Stimulated activated naive CD8-positive, alpha-beta T cell treated with anti-CD3 and anti-CD28 coated beads, Interleukin-15, Interleukin-2, amounts not matched to agents 100 ng/mL and 50 ng/mL, for 24 hours (primary cell): ENCODE results near the gene SLC17A8.
"Not testable (repeated sequence)": the region's sequence is repeated elsewhere in the genome, so short reads cannot be mapped to it uniquely, and the experiment has no call there.

Source experiments
- H3K27ac Mint-ChIP-seq: one replicate; pipeline ENCODE4 v1.8.0; 2021; ENCODE audit warnings: mild to moderate bottlenecking, mixed read lengths
- H3K27me3 Mint-ChIP-seq: one replicate; pipeline ENCODE4 v1.8.0; 2021; ENCODE audit warnings: mixed read lengths
- H3K36me3 Mint-ChIP-seq: one replicate; pipeline ENCODE4 v1.8.0; 2021; ENCODE audit warnings: low read depth, mixed read lengths
- H3K4me1 Mint-ChIP-seq: one replicate; pipeline ENCODE4 v1.8.0; 2021; ENCODE audit warnings: low read depth, mixed read lengths
- H3K4me3 Mint-ChIP-seq: one replicate; pipeline ENCODE4 v1.8.0; 2021; ENCODE audit warnings: mild to moderate bottlenecking, mixed read lengths
- H3K9me3 Mint-ChIP-seq: one replicate; pipeline ENCODE4 v1.8.0; 2021; ENCODE audit warnings: mixed read lengths

The SLC17A8 gene

GRCh38 chr12:100356644-100357223 lies at the start of gene SLC17A8:
SLC17A8 (plus strand) TSS chr12:100357074; CDS start chr12:100357392, 318 bp downstream.
- Mint-ChIP-seq H3K27ac (no peak within 1 kb of the TSS), H3K4me3 (no peak within 1 kb of the TSS), H3K9me3 (no peaks in the 10 kb centered on the region), H3K27me3 (peaks cover 29% of the 10 kb centered on the region), H3K36me3 (no peaks in the 10 kb centered on the region), H3K4me1 (no peaks in the 10 kb centered on the region)

DNA sequence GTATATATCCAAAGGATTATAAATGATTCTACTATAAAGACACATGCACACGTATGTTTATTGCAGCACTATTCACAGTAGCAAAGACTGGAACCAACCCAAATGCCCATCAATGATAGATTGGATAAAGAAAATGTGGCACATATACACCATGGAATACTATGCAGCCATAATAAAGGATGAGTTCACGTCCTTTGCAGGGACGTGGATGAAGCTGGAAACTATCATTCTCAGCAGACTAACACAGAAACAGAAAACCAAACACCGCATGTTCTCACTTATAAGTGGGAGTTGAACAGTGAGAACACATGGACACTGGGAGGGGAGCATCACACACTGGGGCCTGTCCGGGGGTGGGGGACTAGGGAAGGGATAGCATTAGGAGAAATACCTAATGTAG lies 48.7 kb upstream of the SLC17A8 start:
- H3K36me3 Mint-ChIP-seq, result peaks cover 58% of the 10 kb centered on the region
- not testable (repeated sequence) for H3K4me1 Mint-ChIP-seq, H3K9me3 Mint-ChIP-seq, H3K27me3 Mint-ChIP-seq, H3K4me3 Mint-ChIP-seq, H3K27ac Mint-ChIP-seq

DNA sequence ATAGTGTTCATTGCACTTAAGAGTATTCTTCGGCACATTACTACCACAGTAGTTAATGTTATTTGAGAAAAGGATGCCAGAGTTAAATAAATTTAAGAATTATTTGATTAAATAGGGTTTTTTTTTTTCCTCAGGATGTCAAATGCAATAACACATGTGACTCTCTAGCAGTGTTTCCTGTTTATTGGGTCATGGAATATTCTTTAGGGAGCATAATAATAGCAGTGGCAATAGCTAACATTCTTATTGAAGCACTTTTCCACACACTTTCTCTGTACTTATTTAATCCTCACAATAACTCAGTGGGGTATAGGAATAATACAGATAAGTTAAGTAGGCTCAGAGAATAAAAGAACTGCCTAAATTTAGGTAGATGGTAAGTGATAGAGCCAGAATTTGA lies 45.6 kb upstream of the SLC17A8 start:
- H3K27ac Mint-ChIP-seq, result no peak overlapping the region
- no peaks in the 10 kb centered on the region for H3K27me3 Mint-ChIP-seq
- no peaks in the 10 kb centered on the region for H3K9me3 Mint-ChIP-seq
- no peaks in the 10 kb centered on the region for H3K4me1 Mint-ChIP-seq
- H3K36me3 Mint-ChIP-seq, result peaks cover 51% of the 10 kb centered on the region
- no peak overlapping the region for H3K4me3 Mint-ChIP-seq

DNA sequence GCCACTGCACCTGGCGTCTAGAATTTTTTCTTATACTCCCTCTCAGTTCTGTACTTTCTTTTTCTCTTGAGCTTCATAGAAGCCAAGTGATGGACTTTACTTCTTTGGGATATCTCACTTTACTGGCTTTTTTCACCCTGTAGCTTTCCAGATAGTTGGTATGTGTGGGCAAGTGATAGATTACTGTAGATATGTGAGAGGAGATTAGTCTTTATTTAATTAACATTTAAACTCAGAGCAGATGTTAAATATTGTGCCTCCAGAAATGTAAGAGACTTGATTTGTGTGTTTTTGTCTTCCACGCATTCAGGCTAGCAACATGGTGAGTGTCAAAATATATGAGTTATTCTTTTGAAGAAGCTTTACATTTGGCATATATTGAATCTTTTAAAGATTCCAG lies 39.5 kb upstream of the SLC17A8 start:
- H3K4me1 Mint-ChIP-seq, result no peaks in the 10 kb centered on the region
- H3K27ac Mint-ChIP-seq, result no peak overlapping the region
- peaks cover 49% of the 10 kb centered on the region for H3K36me3 Mint-ChIP-seq
- no peaks in the 10 kb centered on the region for H3K9me3 Mint-ChIP-seq
- H3K4me3 Mint-ChIP-seq, result no peak overlapping the region
- H3K27me3 Mint-ChIP-seq, result no peaks in the 10 kb centered on the region

- Mint-ChIP-seq H3K4me3 (no peak overlapping the region), H3K4me1 (peaks cover 3% of the 10 kb centered on the region), H3K27ac (no peak overlapping the region), H3K9me3 (no peaks in the 10 kb centered on the region), H3K36me3 (peaks cover 48% of the 10 kb centered on the region), H3K27me3 (no peaks in the 10 kb centered on the region)
Observed at GRCh38 chr12:100324498-100324897, 32.4 kb upstream of the SLC17A8 start.

DNA sequence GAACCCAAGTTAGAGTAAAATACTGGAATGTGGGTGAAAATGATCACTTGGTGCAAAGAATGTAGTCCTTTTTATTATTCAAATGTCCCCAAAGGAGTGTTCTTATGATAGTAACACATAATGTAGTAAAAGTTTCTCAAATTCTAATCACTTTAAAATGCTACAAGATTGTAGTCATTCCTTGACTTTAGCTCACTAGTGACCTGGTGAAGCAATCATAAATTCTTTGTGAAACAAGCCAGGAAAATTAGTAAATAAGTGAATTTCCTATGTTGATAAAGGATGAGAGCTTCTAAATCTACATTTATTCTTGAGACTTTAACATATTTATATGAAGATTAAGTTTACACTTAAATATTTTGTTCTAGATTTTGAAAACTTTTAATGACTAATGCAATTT lies 30.7 kb upstream of the SLC17A8 start:
- H3K36me3 Mint-ChIP-seq, result peaks cover 52% of the 10 kb centered on the region
- peaks cover 8% of the 10 kb centered on the region for H3K4me1 Mint-ChIP-seq
- no peak overlapping the region for H3K27ac Mint-ChIP-seq
- H3K9me3 Mint-ChIP-seq, result no peaks in the 10 kb centered on the region
- no peaks in the 10 kb centered on the region for H3K27me3 Mint-ChIP-seq
- no peak overlapping the region for H3K4me3 Mint-ChIP-seq

- Mint-ChIP-seq H3K9me3 (no peaks in the 10 kb centered on the region), H3K4me3 (no peak overlapping the region), H3K4me1 (peaks cover 8% of the 10 kb centered on the region), H3K27me3 (no peaks in the 10 kb centered on the region), H3K36me3 (peaks cover 62% of the 10 kb centered on the region), H3K27ac (peak overlapping the region; percentile 22)
Observed at GRCh38 chr12:100329800-100330199, 27.1 kb upstream of the SLC17A8 start.

GRCh38 chr12:100331871-100332270 lies 25.0 kb upstream of the SLC17A8 start:
- peaks cover 8% of the 10 kb centered on the region for H3K4me1 Mint-ChIP-seq
- H3K36me3 Mint-ChIP-seq, result peaks cover 75% of the 10 kb centered on the region
- H3K27me3 Mint-ChIP-seq, result no peaks in the 10 kb centered on the region
- no peak overlapping the region for H3K27ac Mint-ChIP-seq
- no peaks in the 10 kb centered on the region for H3K9me3 Mint-ChIP-seq
- H3K4me3 Mint-ChIP-seq, result no peak overlapping the region

- Mint-ChIP-seq H3K4me1 (peaks cover 8% of the 10 kb centered on the region), H3K36me3 (peaks cover 80% of the 10 kb centered on the region), H3K27ac (no peak overlapping the region), H3K9me3 (no peaks in the 10 kb centered on the region), H3K27me3 (no peaks in the 10 kb centered on the region), H3K4me3 (no peak overlapping the region)
Observed at GRCh38 chr12:100332852-100333251, 24.0 kb upstream of the SLC17A8 start.

DNA sequence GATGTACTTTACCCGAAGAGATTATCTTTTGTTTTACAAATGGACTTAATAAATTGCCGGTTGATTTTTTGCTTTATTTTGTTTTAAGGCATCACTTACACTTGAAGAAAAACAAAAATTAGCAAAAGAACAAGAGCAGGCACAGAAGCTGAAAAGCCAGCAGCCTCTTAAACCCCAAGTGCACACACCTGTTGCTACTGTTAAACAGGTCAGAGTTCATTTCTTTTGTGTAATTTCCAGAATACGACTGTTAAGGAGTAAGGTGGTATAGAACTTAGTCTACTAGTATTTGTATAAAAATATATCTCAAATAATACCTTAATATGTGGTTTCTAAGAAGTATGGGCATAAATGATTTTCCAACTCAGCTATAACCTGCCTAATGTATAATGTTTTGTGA lies 19.6 kb upstream of the SLC17A8 start:
- Mint-ChIP-seq H3K36me3 (peaks cover 63% of the 10 kb centered on the region), H3K4me1 (no peaks in the 10 kb centered on the region), H3K9me3 (peaks cover under 1% of the 10 kb centered on the region), H3K4me3 (no peak overlapping the region), H3K27me3 (no peaks in the 10 kb centered on the region), H3K27ac (no peak overlapping the region)

GRCh38 chr12:100337727-100338126 lies 19.1 kb upstream of the SLC17A8 start:
- Mint-ChIP-seq H3K36me3 (peaks cover 63% of the 10 kb centered on the region), H3K27ac (no peak overlapping the region), H3K4me1 (no peaks in the 10 kb centered on the region), H3K9me3 (peaks cover 4% of the 10 kb centered on the region), H3K4me3 (no peak overlapping the region), H3K27me3 (no peaks in the 10 kb centered on the region)

DNA sequence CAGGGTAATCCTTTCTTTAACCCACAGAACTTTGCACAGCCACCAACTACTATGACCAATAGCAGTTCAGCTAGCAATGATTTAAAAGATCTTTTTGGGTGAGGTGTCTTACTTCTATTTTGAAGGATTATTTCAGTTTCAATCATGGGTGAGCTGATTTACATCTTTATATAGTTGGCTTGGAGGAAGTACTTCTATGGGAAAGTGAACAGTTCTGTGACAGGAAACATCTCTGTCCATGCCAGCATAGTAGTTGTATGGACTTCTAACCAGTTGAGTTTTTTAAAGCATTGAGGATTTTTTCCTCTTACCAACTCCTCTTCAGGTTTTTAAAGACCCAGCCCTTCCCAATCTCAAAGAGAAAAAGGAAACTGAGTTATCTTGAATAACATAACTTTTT lies 17.8 kb upstream of the SLC17A8 start:
- Mint-ChIP-seq H3K9me3 (peaks cover 4% of the 10 kb centered on the region), H3K4me1 (no peaks in the 10 kb centered on the region), H3K36me3 (peaks cover 51% of the 10 kb centered on the region), H3K27ac (no peak overlapping the region), H3K27me3 (no peaks in the 10 kb centered on the region), H3K4me3 (no peak overlapping the region)

- peaks cover 21% of the 10 kb centered on the region for H3K36me3 Mint-ChIP-seq
- not testable (repeated sequence) for H3K4me1 Mint-ChIP-seq, H3K27me3 Mint-ChIP-seq, H3K27ac Mint-ChIP-seq, H3K9me3 Mint-ChIP-seq, H3K4me3 Mint-ChIP-seq
Observed at GRCh38 chr12:100342897-100343296, 14.0 kb upstream of the SLC17A8 start.

DNA sequence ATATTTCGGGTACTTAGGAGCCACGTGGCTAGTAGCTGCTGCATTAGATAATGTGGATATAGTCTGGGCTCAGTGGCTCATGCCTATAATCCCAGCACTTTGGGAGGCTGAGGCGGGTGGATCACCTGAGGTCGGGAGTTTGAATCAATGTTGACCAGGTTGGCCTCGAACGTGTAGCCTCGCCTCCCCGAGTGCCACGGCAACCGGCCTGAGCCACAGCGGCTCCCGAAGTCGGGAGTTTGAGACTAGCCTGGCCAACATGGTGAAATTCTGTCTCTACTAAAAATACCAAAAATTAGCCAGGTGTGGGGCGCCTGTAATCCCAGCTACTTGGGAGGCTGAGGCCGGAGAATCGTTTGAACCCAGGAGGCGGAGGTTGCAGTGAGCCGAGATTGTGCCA lies 12.5 kb upstream of the SLC17A8 start:
- not testable (repeated sequence) for H3K4me1 Mint-ChIP-seq

GRCh38 chr12:100345020-100345767 lies 11.7 kb upstream of the SLC17A8 start:
- Mint-ChIP-seq H3K9me3 (peaks cover 4% of the 10 kb centered on the region), H3K27me3 (no peaks in the 10 kb centered on the region), H3K4me3 (no peak overlapping the region), H3K27ac (no peak overlapping the region), H3K4me1 (no peaks in the 10 kb centered on the region), H3K36me3 (peaks cover 9% of the 10 kb centered on the region)

More for the DNA sequence above, 12.5 kb upstream of the SLC17A8 start:
- not testable (repeated sequence) for H3K27ac Mint-ChIP-seq, H3K9me3 Mint-ChIP-seq, H3K27me3 Mint-ChIP-seq, H3K4me3 Mint-ChIP-seq
- peaks cover 11% of the 10 kb centered on the region for H3K36me3 Mint-ChIP-seq

DNA sequence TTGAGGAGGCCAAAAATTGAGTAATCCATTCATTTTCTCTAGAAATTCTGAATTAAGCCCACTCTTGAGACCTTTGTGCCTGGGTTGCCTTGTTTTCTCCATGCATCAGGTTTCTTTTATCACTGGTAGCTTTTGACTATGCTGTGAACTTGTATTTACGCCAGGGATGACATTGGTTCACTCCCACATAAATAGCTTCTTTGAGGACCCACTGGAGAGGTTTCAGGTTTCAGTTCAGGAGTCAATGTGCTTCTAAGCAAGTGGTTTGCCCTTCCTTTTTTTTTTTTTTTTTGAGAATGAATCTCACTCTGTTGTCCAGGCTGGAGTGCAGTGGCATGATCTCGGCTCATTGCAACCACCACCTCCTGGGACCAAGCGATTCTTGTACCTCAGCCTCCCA lies 10.2 kb upstream of the SLC17A8 start:
- Mint-ChIP-seq H3K4me1 (no peaks in the 10 kb centered on the region), H3K4me3 (no peak overlapping the region), H3K36me3 (peaks cover 5% of the 10 kb centered on the region), H3K27me3 (no peaks in the 10 kb centered on the region), H3K27ac (no peak overlapping the region), H3K9me3 (peaks cover 4% of the 10 kb centered on the region)
